Breast epithelium (tissue), 3 donors: ENCODE measurements around the gene ANXA2.

Experiments
- CTCF ChIP-seq, 3 donors: fragments of 450-650 bp; IDR thresholded peaks; one replicate each; pipeline ENCODE4 v1.5.1; 2016 to 2017; ENCODE audit warnings: antibody characterized with exemption in 3 of 3, mild to moderate bottlenecking in 3 of 3, moderate library complexity in 3 of 3
- POLR2A ChIP-seq: fragments of 450-650 bp; IDR thresholded peaks from one replicate; pipeline ENCODE4 v1.6.1; 2016; ENCODE audit warnings: antibody characterized with exemption, mild to moderate bottlenecking, moderate library complexity
- POLR2AphosphoS5 ChIP-seq, 3 donors: sonication (generic); formaldehyde crosslinking; IDR thresholded peaks; one replicate each; pipeline ENCODE4 v1.6.1; 2017; ENCODE audit warnings: antibody characterized with exemption in 3 of 3

- TF ChIP-seq CTCF (IDR thresholded peaks at IDR 0.05), result no peak
- no peak for TF ChIP-seq POLR2A
- TF ChIP-seq POLR2AphosphoS5 (IDR thresholded peaks at IDR 0.05), result no peak
Observed at GRCh38 chr15:60399246-60399915, 1.6 kb upstream of the ANXA2 start.
